Stimulated activated CD4-positive, alpha-beta T cell treated with anti-CD3 and anti-CD28 coated beads, Interleukin-2, amount 100 ng/mL, for 48 hours (primary cell): ENCODE results near the gene OPN1LW.
"Not testable (repeated sequence)": the region's sequence is repeated elsewhere in the genome, so short reads cannot be mapped to it uniquely, and the experiment has no call there.

Experiments
- DNase-seq, 2 donors: peaks; one replicate each; pipeline ENCODE4 v3.0.0-alpha.2; 2020

OPN1LW gene

GRCh38 chrX:154144010-154144409, at the start of gene OPN1LW:
Gene OPN1LW, plus strand, starts transcription at chrX:154144243. Its CDS starts 41 bp downstream, at chrX:154144284.
- not testable (repeated sequence) for DNase-seq

GRCh38 chrX:154094833-154095232, 49.2 kb upstream of the OPN1LW start:
- DNase-seq: no peak

GRCh38 chrX:154096140-154097002, 47.7 kb upstream of the OPN1LW start:
- DNase-seq: no peak

- peak; percentile 49 to 53 for DNase-seq
Observed at GRCh38 chrX:154097003-154097588, 46.9 kb upstream of the OPN1LW start.

- DNase-seq: peak; percentile 76 to 80
Observed at GRCh38 chrX:154097589-154098541, 46.2 kb upstream of the OPN1LW start, which contains the start of gene MECP2. Gene MECP2, minus strand, starts transcription at chrX:154097717.

- no peak for DNase-seq
Observed at GRCh38 chrX:154098551-154098950, 45.5 kb upstream of the OPN1LW start.

GRCh38 chrX:154113729-154114128, 30.3 kb upstream of the OPN1LW start:
- DNase-seq: no peak

- DNase-seq: no peak
Observed at GRCh38 chrX:154114652-154115051, 29.4 kb upstream of the OPN1LW start.

- DNase-seq: no peak
Observed at GRCh38 chrX:154115071-154115470, 29.0 kb upstream of the OPN1LW start.

- DNase-seq: no peak
Observed at GRCh38 chrX:154115750-154116149, 28.3 kb upstream of the OPN1LW start.

GRCh38 chrX:154116426-154117211, 27.4 kb upstream of the OPN1LW start:
- no peak for DNase-seq

GRCh38 chrX:154117566-154117965, 26.5 kb upstream of the OPN1LW start:
- DNase-seq: no peak

GRCh38 chrX:154120567-154120966, 23.5 kb upstream of the OPN1LW start:
- DNase-seq: no peak

- DNase-seq: no peak
Observed at GRCh38 chrX:154121207-154121606, 22.8 kb upstream of the OPN1LW start.

- no peak for DNase-seq
Observed at GRCh38 chrX:154121961-154122360, 22.1 kb upstream of the OPN1LW start.

- DNase-seq: no peak
Observed at GRCh38 chrX:154123241-154124219, 20.5 kb upstream of the OPN1LW start.

GRCh38 chrX:154125391-154126040, 18.5 kb upstream of the OPN1LW start:
- no peak for DNase-seq

- no peak for DNase-seq
Observed at GRCh38 chrX:154126101-154126500, 17.9 kb upstream of the OPN1LW start.

- no peak for DNase-seq
Observed at GRCh38 chrX:154131955-154132354, 12.1 kb upstream of the OPN1LW start.

GRCh38 chrX:154132366-154132765, 11.7 kb upstream of the OPN1LW start:
- no peak for DNase-seq
